ENCODE results near the gene SNTA1. TPM values are rescaled to one million over a fixed set of nuclear protein-coding genes. Genes with fewer than 3 reads are reported as not detected.
"Not testable (repeated sequence)": the region's sequence is repeated elsewhere in the genome, so short reads cannot be mapped to it uniquely, and the experiment has no call there.

The SNTA1 gene
- polyA plus RNA-seq, 1 donor (not counting 4 experiments of a cell fraction or from before 2014, with no cell fraction given): 3.6 TPM

GRCh38 chr20:33465481-33466302 is 22.1 kb upstream of the SNTA1 start:
- no peak overlapping the region for H3K4me3 ChIP-seq (ENCODE audit: control insufficient read depth in 2 of 3, extremely low read depth in 1 of 3, insufficient read depth in 2 of 3, low read depth in 1 of 3, low read length in 3 of 3)
- no peak for FAIRE-seq
- H3K4me2 ChIP-seq (ENCODE audit: control insufficient read depth, extremely low read depth, insufficient read depth, low read depth, low read length): no peak overlapping the region
- H3K4me1 ChIP-seq (ENCODE audit: control insufficient read depth, extremely low read depth, insufficient read depth, low read length): no peaks in the 10 kb centered on the region
- H3K79me2 ChIP-seq (ENCODE audit: control insufficient read depth, insufficient read depth, low read length): no peaks in the 10 kb centered on the region
- H3K9me3 ChIP-seq (ENCODE audit: control insufficient read depth, low read depth, low read length): no peaks in the 10 kb centered on the region
- no peak for TF ChIP-seq EZH2 (IDR thresholded peaks at IDR 0.05; ENCODE audit: low read length)
- no peak for TF ChIP-seq CTCF (optimal IDR thresholded peaks at IDR 0.05 in 1 of 3, IDR thresholded peaks at IDR 0.05 in 1 of 3, conservative IDR thresholded peaks at IDR 0.05 in 1 of 3; ENCODE audit: extremely low read depth in 1 of 3, insufficient read depth in 2 of 3, low read length in 3 of 3)
- no peaks in the 10 kb centered on the region for H4K20me1 ChIP-seq (ENCODE audit: control insufficient read depth, extremely low read depth, insufficient read depth, low read length)
- dilution Hi-C loops (cut with MboI; ENCODE audit: extremely low pct_ligation_motif_present, low sequenced_read_pairs): no loop called here
- no peaks in the 10 kb centered on the region for H3K9me1 ChIP-seq (ENCODE audit: control insufficient read depth, extremely low read depth, insufficient read depth, low read length)
- DNase-seq (ENCODE audit: low read depth, low spot score): no peak
- no peaks in the 10 kb centered on the region for H3K27me3 ChIP-seq (ENCODE audit: control insufficient read depth, extremely low read depth, insufficient read depth, low read length)
- H2AFZ ChIP-seq (ENCODE audit: control insufficient read depth, low read length): no peak overlapping the region
- no peak overlapping the region for H3K9ac ChIP-seq (ENCODE audit: control insufficient read depth, extremely low read depth, insufficient read depth, low read length)
- no peaks in the 10 kb centered on the region for H3K36me3 ChIP-seq (ENCODE audit: control insufficient read depth in 2 of 2, extremely low read depth in 1 of 2, insufficient read depth in 2 of 2, low read length in 2 of 2)
- no peak overlapping the region for H3K27ac ChIP-seq (ENCODE audit: control insufficient read depth, insufficient read depth, low read length)

- dilution Hi-C loops (cut with MboI; ENCODE audit: extremely low pct_ligation_motif_present, low sequenced_read_pairs); H3K27me3 ChIP-seq (ENCODE audit: control insufficient read depth, extremely low read depth, insufficient read depth, low read length); H4K20me1 ChIP-seq (ENCODE audit: control insufficient read depth, extremely low read depth, insufficient read depth, low read length); H3K9me1 ChIP-seq (ENCODE audit: control insufficient read depth, extremely low read depth, insufficient read depth, low read length); H3K9ac ChIP-seq (ENCODE audit: control insufficient read depth, extremely low read depth, insufficient read depth, low read length); H3K79me2 ChIP-seq (ENCODE audit: control insufficient read depth, insufficient read depth, low read length); H3K27ac ChIP-seq (ENCODE audit: control insufficient read depth, insufficient read depth, low read length); H3K4me3 ChIP-seq (ENCODE audit: control insufficient read depth in 2 of 3, extremely low read depth in 1 of 3, insufficient read depth in 2 of 3, low read depth in 1 of 3, low read length in 3 of 3); H2AFZ ChIP-seq (ENCODE audit: control insufficient read depth, low read length); H3K4me1 ChIP-seq (ENCODE audit: control insufficient read depth, extremely low read depth, insufficient read depth, low read length); FAIRE-seq; DNase-seq (ENCODE audit: low read depth, low spot score); H3K9me3 ChIP-seq (ENCODE audit: control insufficient read depth, low read depth, low read length); H3K36me3 ChIP-seq (ENCODE audit: control insufficient read depth in 2 of 2, extremely low read depth in 1 of 2, insufficient read depth in 2 of 2, low read length in 2 of 2); H3K4me2 ChIP-seq (ENCODE audit: control insufficient read depth, extremely low read depth, insufficient read depth, low read depth, low read length): not testable (repeated sequence)
Measured at GRCh38 chr20:33464759-33465158, 21.2 kb upstream of the SNTA1 start.
